AG04449 (cell line): ENCODE results near the gene CAMK2A.

Source experiments
- CTCF ChIA-PET: fragments of 350-600 bp; formaldehyde crosslinking; extraction: SDS; loops from one replicate; lab custom pipeline; 2021; ENCODE audit warnings: antibody characterized with exemption; lab: Yijun Ruan, JAX
- POLR2A ChIA-PET: fragments of 400-600, 350-600 bp; formaldehyde crosslinking; extraction: SDS; loops from one replicate; lab custom pipeline; 2020; ENCODE audit warnings: antibody characterized with exemption, inconsistent platforms; lab: Yijun Ruan, JAX
- DNase-seq: peaks from one replicate; pipeline ENCODE4 v3.0.0-alpha.2; 2010; ENCODE audit warnings: low read depth, low spot score
- H3K4me3 ChIP-seq: 2 replicates; pipeline ENCODE4 v1.5.1; 2011; ENCODE audit warnings: low read depth, mild to moderate bottlenecking, control low read depth, low read length
- CTCF ChIP-seq: IDR thresholded peaks from one replicate; pipeline ENCODE4 v1.5.1; 2011; ENCODE audit warnings: mild to moderate bottlenecking, moderate library complexity, low read length, control low read depth, inconsistent platforms; ENCODE audit not compliant: insufficient read depth; ENCODE audit errors: missing control alignments

Gene CAMK2A

GRCh38 chr5:150263801-150264621, 25.6 kb downstream of the CAMK2A start:
- peak overlapping the region; percentile 43 for H3K4me3 ChIP-seq
- no peak for TF ChIP-seq CTCF
- CTCF ChIA-PET, result interaction anchor here (0.9 to 15.7 kb wide), 3 partner anchors 9 to 102 kb away, joined by 4 to 265 read pairs (median 7); no protein-coding TSS in a partner anchor
- DNase-seq, result peak; percentile 44
- POLR2A ChIA-PET, result interaction anchor here (0.7 kb wide), 1 partner anchor 13 kb away, joined by 3 read pairs; no protein-coding TSS in a partner anchor

- POLR2A ChIA-PET, result interaction anchor here (0.7 to 0.9 kb wide), 2 partner anchors 12 to 114 kb away, joined by 3 to 4 read pairs; no protein-coding TSS in a partner anchor
- peak overlapping the region; percentile 43 for H3K4me3 ChIP-seq
- DNase-seq, result no peak
- no peak for TF ChIP-seq CTCF
- CTCF ChIA-PET, result interaction anchor here (1.5 to 15.7 kb wide), 2 partner anchors 9 to 86 kb away, joined by 7 to 265 read pairs; no protein-coding TSS in a partner anchor
Observed at GRCh38 chr5:150263375-150263775, 26.2 kb downstream of the CAMK2A start.

- TF ChIP-seq CTCF, result no peak
- H3K4me3 ChIP-seq, result no peak overlapping the region
- CTCF ChIA-PET, result interaction anchor here (0.8 to 15.7 kb wide), 7 partner anchors 8 to 174 kb away, joined by 3 to 265 read pairs (median 3); no protein-coding TSS in a partner anchor
- POLR2A ChIA-PET, result interaction anchor here (0.9 kb wide), 1 partner anchor 115 kb away, joined by 4 read pairs; no protein-coding TSS in a partner anchor
- DNase-seq, result no peak
Observed at GRCh38 chr5:150262502-150262901, 27.1 kb downstream of the CAMK2A start.

- POLR2A ChIA-PET, result no interaction called here
- TF ChIP-seq CTCF, result no peak
- no peak overlapping the region for H3K4me3 ChIP-seq
- CTCF ChIA-PET, result interaction anchor here (0.7 to 0.9 kb wide), 2 partner anchors 9 to 175 kb away, joined by 3 read pairs; no protein-coding TSS in a partner anchor
- DNase-seq, result no peak
Observed at GRCh38 chr5:150261231-150261630, 28.3 kb downstream of the CAMK2A start.

GRCh38 chr5:150258130-150258529, 31.4 kb downstream of the CAMK2A start:
- POLR2A ChIA-PET, result no interaction called here
- CTCF ChIA-PET, result interaction anchor here (1.0 kb wide), 1 partner anchor 93 kb away, joined by 3 read pairs; no protein-coding TSS in a partner anchor
- no peak for DNase-seq
- TF ChIP-seq CTCF, result no peak
- H3K4me3 ChIP-seq, result no peak overlapping the region

GRCh38 chr5:150257424-150257823, 32.1 kb downstream of the CAMK2A start:
- no peak for TF ChIP-seq CTCF
- POLR2A ChIA-PET, result no interaction called here
- no peak overlapping the region for H3K4me3 ChIP-seq
- CTCF ChIA-PET, result interaction anchor here (1.0 to 2.0 kb wide), 2 partner anchors 8 to 94 kb away, joined by 3 to 4 read pairs; no protein-coding TSS in a partner anchor
- no peak for DNase-seq
